GM21447 (cell line): Measurements from ENCODE around the gene HSPB2.
"Not testable (repeated sequence)": the region's sequence is repeated elsewhere in the genome, so short reads cannot be mapped to it uniquely, and the experiment has no call there.

Source experiments
- ATAC-seq: cut with Tn5 transposase; IDR thresholded peaks from one replicate; pipeline ENCODE4 v1.9.1; 2021; ENCODE audit not compliant: unreplicated experiment

The HSPB2 gene

DNA sequence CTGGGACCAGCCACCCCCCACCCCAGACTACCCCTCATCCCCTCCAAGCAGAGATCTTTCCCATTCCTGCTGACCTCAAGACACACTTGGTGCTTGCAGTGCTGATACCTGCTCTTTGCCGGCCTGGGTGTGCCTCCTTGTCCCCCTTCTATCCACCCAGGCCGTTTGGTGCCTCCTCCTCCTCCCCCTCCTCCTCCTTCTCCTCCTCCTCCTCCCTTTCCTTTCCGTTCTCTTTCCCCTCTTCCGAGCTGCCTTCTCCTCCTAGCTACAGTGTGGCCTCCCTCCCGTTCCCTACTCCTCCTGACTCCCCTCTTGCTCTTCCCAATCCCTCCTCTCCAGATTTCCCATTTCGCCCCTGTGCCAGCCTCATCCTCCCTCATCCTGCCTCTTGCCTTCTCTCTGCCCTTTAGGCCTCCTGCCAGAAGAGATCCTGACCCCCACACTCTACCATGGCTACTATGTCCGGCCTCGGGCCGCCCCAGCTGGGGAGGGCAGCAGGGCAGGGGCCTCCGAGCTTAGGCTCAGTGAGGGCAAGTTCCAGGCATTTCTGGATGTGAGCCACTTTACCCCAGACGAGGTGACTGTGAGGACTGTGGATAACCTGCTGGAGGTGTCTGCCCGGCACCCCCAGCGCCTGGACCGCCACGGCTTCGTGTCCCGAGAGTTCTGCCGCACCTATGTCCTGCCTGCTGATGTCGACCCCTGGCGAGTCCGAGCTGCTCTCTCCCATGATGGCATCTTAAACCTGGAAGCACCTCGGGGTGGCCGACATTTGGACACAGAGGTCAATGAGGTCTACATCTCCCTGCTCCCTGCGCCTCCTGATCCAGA, 712 bp downstream of the HSPB2 start:
- ATAC-seq = no peak

DNA sequence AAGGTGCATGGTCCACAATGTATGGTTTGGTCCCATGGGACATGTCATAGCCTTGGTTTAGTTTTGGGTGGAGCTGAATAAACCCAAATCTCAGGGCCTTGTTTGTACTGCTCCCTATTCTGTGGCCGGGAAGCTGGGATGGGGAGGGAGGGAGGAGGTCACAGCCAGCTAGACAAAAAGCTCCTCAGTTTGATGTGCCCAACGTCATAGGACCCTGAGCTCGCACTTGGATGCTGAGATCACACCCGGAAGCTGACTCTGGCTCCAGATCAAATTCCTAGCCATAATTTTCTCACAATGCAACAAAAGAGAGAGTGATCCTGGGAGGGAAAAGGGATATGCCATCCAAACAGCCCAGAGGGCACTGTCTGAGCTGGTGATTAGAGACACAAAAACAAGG, 1.5 kb downstream of the HSPB2 start:
- ATAC-seq = no peak

DNA sequence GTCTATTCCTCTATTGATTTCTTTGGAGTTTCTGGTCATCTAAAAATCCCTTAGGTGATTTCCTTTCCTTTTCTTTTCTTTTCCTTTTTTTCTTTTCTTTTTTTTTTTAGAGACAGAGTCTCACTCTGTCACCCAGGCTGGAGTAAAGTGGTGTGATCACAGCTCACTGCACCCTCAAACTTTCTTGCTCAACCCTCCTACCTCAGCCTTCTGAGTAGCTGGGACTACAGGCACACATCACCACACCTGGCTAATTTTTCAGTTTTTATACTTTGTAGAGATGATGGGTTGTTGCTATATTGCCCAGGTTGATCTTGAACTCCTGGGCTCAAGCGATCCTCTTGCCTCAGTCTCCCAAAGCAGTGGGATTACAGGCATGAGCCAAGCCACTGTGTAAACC, 4.2 kb downstream of the HSPB2 start:
- no peak for ATAC-seq

DNA sequence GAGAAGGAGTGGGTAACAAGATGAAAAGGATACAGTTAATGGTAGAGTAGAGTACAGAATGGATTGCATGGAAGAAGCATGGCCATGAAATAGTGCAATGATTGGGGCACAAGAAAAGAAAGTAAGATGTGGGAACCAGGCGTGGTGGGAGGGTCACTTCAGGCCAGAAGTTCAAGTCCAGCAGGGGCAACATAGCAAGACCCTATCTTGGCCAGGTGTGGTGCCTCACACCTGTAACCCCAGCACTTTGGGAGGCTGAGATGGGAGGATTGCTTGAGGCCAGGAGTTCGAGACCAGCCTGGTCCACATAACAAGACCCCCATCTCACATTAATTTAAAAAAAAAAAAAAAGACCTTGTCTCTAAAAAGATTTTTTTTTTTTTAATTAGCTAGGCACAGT, 4.8 kb downstream of the HSPB2 start:
- ATAC-seq = no peak

- ATAC-seq = no peak
These were observed 5.3 kb downstream of the HSPB2 start for GRCh38 chr11:111917788-111918187.

DNA sequence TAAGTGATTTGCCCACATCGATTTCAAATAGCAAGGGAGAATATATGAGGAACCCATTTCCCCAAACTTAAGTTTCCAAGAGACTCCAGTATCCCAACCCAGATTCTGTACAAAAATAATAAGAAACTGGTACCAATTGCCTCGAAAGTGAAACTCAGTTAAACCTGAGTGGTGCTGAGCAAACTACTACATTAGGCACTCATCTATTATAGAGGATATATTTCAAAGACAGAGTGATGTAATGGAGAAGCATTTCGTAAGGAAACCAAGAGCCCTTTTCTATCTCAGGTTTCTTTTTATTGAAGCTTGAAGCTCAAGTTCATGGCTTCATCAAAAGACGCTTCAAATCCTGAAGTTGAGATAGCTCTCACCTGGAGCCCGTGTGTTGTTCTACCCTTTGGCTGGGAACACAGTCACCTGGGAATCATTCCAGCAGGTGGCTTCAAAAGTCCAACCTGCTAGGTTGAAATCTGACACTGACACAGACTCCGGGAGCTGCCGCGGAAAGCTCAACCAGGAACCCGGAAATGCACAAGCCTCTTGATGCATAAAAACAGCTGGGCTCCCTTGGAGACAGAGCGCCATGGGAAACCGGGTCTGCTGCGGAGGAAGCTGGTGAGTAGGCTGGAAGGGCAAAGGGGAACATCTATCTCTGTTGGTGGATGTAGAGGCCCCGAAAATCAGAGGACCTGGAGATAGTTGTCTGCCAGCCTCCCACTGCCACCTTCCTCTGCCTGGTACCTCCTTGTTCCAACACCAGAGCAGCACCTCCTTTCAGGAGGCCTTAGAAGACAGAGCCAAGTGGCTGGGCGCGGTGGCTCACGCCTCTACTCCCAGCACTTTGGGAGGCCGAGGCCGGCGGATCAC, 6.1 kb downstream of the HSPB2 start, which contains the start of gene C11orf52:
Gene C11orf52, plus strand, starts transcription at position 524 of the 867 bp plus-strand sequence. Its CDS starts 60 bp downstream, at position 584.
- no peak for ATAC-seq

GRCh38 chr11:111920908-111921307, 8.4 kb downstream of the HSPB2 start:
- no peak for ATAC-seq

GRCh38 chr11:111921541-111922230, 9.2 kb downstream of the HSPB2 start:
- no peak for ATAC-seq

GRCh38 chr11:111922803-111923202, 10.3 kb downstream of the HSPB2 start:
- no peak for ATAC-seq

DNA sequence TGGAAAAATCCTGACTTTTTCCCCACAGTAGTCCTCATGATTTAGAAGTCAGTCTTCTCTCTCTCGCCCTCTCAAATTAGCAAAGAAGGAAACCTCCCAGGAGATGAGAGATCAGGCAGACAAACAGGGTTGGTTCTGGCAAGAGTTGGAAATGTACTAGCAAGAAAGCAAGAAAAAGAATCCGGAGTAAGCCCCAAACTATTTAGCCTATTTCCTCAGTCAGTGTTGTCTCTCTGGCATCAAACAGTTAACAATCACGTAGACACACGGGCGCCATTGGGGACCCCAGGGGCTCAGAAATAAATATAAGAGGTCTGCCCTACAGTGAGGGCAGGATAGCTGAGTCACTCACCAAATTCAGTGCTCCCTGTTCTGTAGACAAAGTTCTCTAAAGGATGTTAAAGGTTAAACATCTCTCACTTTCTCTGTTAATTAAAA, 10.8 kb downstream of the HSPB2 start:
- ATAC-seq = no peak

- no peak for ATAC-seq
These were observed 11.4 kb downstream of the HSPB2 start for GRCh38 chr11:111923951-111924350.

DNA sequence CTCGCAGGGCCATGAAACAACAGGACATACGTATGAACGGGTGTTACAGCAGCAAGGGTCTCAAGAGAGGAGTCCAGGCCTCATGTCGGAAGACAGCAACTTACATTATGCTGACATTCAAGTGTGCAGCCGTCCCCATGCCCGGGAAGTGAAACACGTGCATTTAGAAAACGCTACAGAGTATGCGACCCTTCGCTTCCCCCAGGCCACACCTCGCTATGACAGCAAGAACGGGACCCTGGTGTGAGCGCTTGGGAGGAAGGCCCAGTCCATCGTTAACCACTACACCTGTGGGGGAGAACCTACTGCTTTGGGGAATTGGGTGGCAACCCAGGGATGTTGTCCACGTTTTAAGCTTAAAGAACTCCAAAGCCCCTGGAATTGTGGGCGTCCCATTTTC, 13.4 kb downstream of the HSPB2 start:
- no peak for ATAC-seq

GRCh38 chr11:111926505-111927391, 14.2 kb downstream of the HSPB2 start:
- ATAC-seq = peak; percentile 91

DNA sequence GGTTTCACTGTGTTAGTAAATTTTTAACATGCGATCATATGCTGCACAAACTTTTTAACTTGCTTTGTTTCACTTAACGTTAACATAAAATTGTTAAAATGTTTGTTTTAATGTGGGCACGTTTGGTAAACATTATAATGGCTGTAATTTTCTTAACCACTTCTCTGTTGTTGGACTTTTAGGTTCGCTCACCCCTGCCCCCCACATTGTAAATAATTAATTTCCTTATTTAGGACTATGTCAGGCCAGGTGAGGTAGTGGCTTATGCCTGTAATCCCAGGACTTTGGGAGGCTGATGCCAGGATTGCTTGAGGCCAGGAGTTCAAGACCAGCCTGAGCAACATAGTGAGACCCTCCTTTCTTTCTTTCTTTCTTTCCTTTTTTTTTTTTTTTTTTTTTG, 17.9 kb downstream of the HSPB2 start:
- ATAC-seq = no peak

DNA sequence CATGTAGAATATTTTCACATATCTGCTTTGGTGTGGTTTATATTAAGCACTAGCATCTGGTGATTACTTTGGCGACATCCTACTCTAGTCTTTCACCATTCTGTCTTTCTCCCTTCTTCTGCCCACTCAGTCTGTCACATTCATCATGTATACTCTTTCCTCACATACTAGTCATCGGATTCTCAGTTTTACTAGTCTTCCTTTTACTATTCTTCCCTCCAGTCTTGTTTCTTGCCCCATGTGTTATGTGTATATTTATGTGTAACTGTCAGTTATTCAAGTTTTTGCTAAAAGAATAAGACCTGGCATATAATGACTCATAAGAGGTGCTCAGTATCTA, 20.0 kb downstream of the HSPB2 start:
- no peak for ATAC-seq

GRCh38 chr11:111933176-111933575, 20.6 kb downstream of the HSPB2 start:
- not testable (repeated sequence) for ATAC-seq

- ATAC-seq = no peak
These were observed 21.3 kb downstream of the HSPB2 start for GRCh38 chr11:111933872-111934271.

GRCh38 chr11:111934306-111934705, 21.8 kb downstream of the HSPB2 start:
- no peak for ATAC-seq

- no peak for ATAC-seq
These were observed 22.9 kb downstream of the HSPB2 start for GRCh38 chr11:111935317-111936039.

DNA sequence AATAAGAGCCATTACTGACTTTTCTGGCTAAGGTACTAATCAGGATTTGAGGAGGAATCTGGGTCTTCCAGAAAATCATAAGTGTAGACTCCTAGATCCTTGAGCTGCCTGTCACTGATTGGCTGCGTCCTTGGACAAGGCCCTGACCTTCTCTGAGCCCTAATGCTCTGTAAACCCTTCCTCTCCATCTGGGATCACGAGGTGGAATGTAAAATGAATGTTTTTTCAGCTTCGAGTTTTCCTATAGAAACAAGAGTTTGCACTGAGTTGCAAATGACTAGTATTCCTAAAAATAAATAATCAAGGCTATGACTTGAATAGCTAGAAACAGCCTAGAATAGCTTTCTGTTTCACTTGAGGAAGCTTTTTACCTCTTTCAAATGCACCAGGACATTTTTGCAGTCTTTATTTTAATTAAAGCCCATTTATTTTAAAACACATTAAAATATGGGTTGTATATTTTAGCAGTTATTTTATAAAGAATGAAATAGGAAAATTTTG, 23.6 kb downstream of the HSPB2 start:
- no peak for ATAC-seq
